Hindlimb muscle (tissue), 1 donor: ENCODE results near the gene MYO1E. TPM values are rescaled to one million over a fixed set of nuclear protein-coding genes. Genes with fewer than 3 reads are reported as not detected.
"Not testable (repeated sequence)": the region's sequence is repeated elsewhere in the genome, so short reads cannot be mapped to it uniquely, and the experiment has no call there.

Source experiments
- DNase-seq: peaks from one replicate; pipeline ENCODE4 v3.0.0-alpha.2; 2013
- polyA plus RNA-seq: library from polyadenylated mRNA; unstranded; fragments of 120-200 nt; gene quantifications from one replicate; pipeline ENCODE4 v1.2.1, GENCODE V29; 2013; ENCODE audit not compliant: insufficient read length

Gene MYO1E
- polyA plus RNA-seq, 1 donor = 48.2 TPM

GRCh38 chr15:59290295-59291212 lies 82.1 kb downstream of the MYO1E start:
- DNase-seq = no peak

GRCh38 chr15:59289574-59289973 lies 83.1 kb downstream of the MYO1E start:
- DNase-seq = no peak

- DNase-seq = no peak
These were observed 88.8 kb downstream of the MYO1E start for GRCh38 chr15:59283717-59284391.

- DNase-seq = no peak
These were observed 89.9 kb downstream of the MYO1E start for GRCh38 chr15:59282515-59283337.

GRCh38 chr15:59281699-59282098 lies 91.0 kb downstream of the MYO1E start:
- no peak for DNase-seq

- DNase-seq = no peak
These were observed 91.8 kb downstream of the MYO1E start for GRCh38 chr15:59280855-59281254.

GRCh38 chr15:59280292-59280691 lies 92.4 kb downstream of the MYO1E start:
- not testable (repeated sequence) for DNase-seq

GRCh38 chr15:59279023-59279422 lies 93.6 kb downstream of the MYO1E start:
- no peak for DNase-seq

GRCh38 chr15:59278120-59278519 lies 94.6 kb downstream of the MYO1E start:
- no peak for DNase-seq

- DNase-seq = no peak
These were observed 96.2 kb downstream of the MYO1E start for GRCh38 chr15:59276225-59277178.

- DNase-seq = no peak
These were observed 98.3 kb downstream of the MYO1E start for GRCh38 chr15:59274126-59274970.

GRCh38 chr15:59273234-59273633 lies 99.4 kb downstream of the MYO1E start:
- no peak for DNase-seq

GRCh38 chr15:59271595-59272201 lies 101.0 kb downstream of the MYO1E start:
- no peak for DNase-seq

- no peak for DNase-seq
These were observed 103.7 kb downstream of the MYO1E start for GRCh38 chr15:59268852-59269407.

GRCh38 chr15:59268168-59268851 lies 104.4 kb downstream of the MYO1E start:
- DNase-seq = no peak

- no peak for DNase-seq
These were observed 106.6 kb downstream of the MYO1E start for GRCh38 chr15:59266028-59266427.

GRCh38 chr15:59262316-59262715 lies 110.4 kb downstream of the MYO1E start:
- no peak for DNase-seq

- no peak for DNase-seq
These were observed 112.6 kb downstream of the MYO1E start for GRCh38 chr15:59260090-59260489.
